PC-9 (cell line): ENCODE results near the gene SH3RF3. TPM values are rescaled to one million over a fixed set of nuclear protein-coding genes. Genes with fewer than 3 reads are reported as not detected.

Experiments used
- BruUV-seq: library from RNA; stranded (reverse); fragments of 400-500 nt; replicated peaks from 2 replicates; lab custom pipeline; 2021; lab: Mats Ljungman, UMichigan
- CTCF ChIA-PET: fragments of 300-600 bp; sonication (Branson Sonifier 250); formaldehyde crosslinking; loops from one replicate; lab custom pipeline; 2022; ENCODE audit warnings: antibody characterized with exemption; lab: Charles Lee
- POLR2A ChIA-PET: fragments of 300-600 bp; sonication (Branson Sonifier 250); formaldehyde crosslinking; loops from one replicate; lab custom pipeline; 2022; ENCODE audit warnings: antibody characterized with exemption; ENCODE audit not compliant: unreplicated experiment; lab: Charles Lee
- DNase-seq, 2 experiments: peaks; one replicate each; pipeline versions ENCODE4 v3.0.0 to v3.0.0-alpha.2; 2015 to 2022; ENCODE audit warnings: mixed read lengths in 1 of 2
- H2AFZ ChIP-seq: fragments of 200-600 bp; sonication (generic); 2 replicates; pipeline ENCODE4 v1.8.1; 2017; ENCODE audit warnings: antibody characterized with exemption
- H3F3A ChIP-seq: fragments of 200-600 bp; sonication (generic); 2 replicates; pipeline ENCODE4 v1.8.1; 2017; ENCODE audit warnings: antibody characterized with exemption, mild to moderate bottlenecking, low read depth; ENCODE audit not compliant: insufficient read depth
- H3K27ac ChIP-seq: fragments of 200-600 bp; sonication (generic); 2 replicates; pipeline ENCODE4 v1.6.1; 2016; ENCODE audit warnings: mixed run types
- H3K27me3 ChIP-seq: fragments of 200-600 bp; sonication (generic); 2 replicates; pipeline ENCODE4 v1.6.1; 2016; ENCODE audit warnings: low read depth, mixed run types; ENCODE audit not compliant: insufficient read depth
- H3K36me3 ChIP-seq: fragments of 200-600 bp; sonication (generic); 2 replicates; pipeline ENCODE4 v1.6.1; 2016; ENCODE audit warnings: low read depth, mixed run types
- H3K4me1 ChIP-seq: fragments of 200-600 bp; sonication (generic); replicated peaks from 2 replicates; pipeline ENCODE4 v1.6.1; 2016; ENCODE audit warnings: mixed run types; ENCODE audit not compliant: insufficient read depth
- H3K4me2 ChIP-seq: fragments of 200-600 bp; sonication (generic); 2 replicates; pipeline ENCODE4 v1.6.1; 2017; ENCODE audit warnings: mixed run types
- H3K4me3 ChIP-seq: fragments of 200-600 bp; sonication (generic); 2 replicates; pipeline ENCODE4 v1.6.1; 2016; ENCODE audit warnings: mixed run types
- H3K79me2 ChIP-seq: fragments of 200-600 bp; sonication (generic); 2 replicates; pipeline ENCODE4 v1.6.1; 2017; ENCODE audit warnings: low read depth, mixed run types
- H3K9me2 ChIP-seq: fragments of 200-600 bp; sonication (generic); 2 replicates; pipeline ENCODE4 v1.8.1; 2017; ENCODE audit warnings: mild to moderate bottlenecking; ENCODE audit not compliant: insufficient read depth
- H3K9me3 ChIP-seq: fragments of 200-600 bp; sonication (generic); 2 replicates; pipeline ENCODE4 v1.8.1; 2016; ENCODE audit warnings: low read depth; ENCODE audit not compliant: insufficient read depth
- H4K20me1 ChIP-seq: fragments of 200-600 bp; sonication (generic); 2 replicates; pipeline ENCODE4 v1.8.1; 2017; ENCODE audit not compliant: insufficient read depth
- EZH2 ChIP-seq: fragments of 200-600 bp; sonication (generic); IDR thresholded peaks from 2 replicates; pipeline ENCODE4 v1.8.0; 2017; ENCODE audit warnings: antibody characterized with exemption, low read depth
- intact Hi-C: fragments of 100-400 bp; cut with micrococcal nuclease; formaldehyde crosslinking; loops from one replicate; pipeline ENCODE4 v1.10.0; 2022; ENCODE audit not compliant: unreplicated experiment
- total RNA-seq: library from RNA; stranded (reverse); gene quantifications from 2 replicates; pipeline ENCODE4 v1.2.3, GENCODE V29; 2021
- TF ChIP-seq, protein P1 (sequence below): fragments of 200-600 bp; sonication (generic); conservative IDR thresholded peaks from 2 replicates; pipeline ENCODE4 v1.6.1; 2017; ENCODE audit warnings: mixed run types, antibody characterized with exemption, mild to moderate bottlenecking, moderate library complexity

The SH3RF3 gene
- total RNA-seq, 1 experiment from 2014 or later, result 6.1 TPM

- no peak overlapping the region for H3K27ac ChIP-seq
- no peaks in the 10 kb centered on the region for H3F3A ChIP-seq
- no peak for TF ChIP-seq EZH2
- TF ChIP-seq, protein P1, sequence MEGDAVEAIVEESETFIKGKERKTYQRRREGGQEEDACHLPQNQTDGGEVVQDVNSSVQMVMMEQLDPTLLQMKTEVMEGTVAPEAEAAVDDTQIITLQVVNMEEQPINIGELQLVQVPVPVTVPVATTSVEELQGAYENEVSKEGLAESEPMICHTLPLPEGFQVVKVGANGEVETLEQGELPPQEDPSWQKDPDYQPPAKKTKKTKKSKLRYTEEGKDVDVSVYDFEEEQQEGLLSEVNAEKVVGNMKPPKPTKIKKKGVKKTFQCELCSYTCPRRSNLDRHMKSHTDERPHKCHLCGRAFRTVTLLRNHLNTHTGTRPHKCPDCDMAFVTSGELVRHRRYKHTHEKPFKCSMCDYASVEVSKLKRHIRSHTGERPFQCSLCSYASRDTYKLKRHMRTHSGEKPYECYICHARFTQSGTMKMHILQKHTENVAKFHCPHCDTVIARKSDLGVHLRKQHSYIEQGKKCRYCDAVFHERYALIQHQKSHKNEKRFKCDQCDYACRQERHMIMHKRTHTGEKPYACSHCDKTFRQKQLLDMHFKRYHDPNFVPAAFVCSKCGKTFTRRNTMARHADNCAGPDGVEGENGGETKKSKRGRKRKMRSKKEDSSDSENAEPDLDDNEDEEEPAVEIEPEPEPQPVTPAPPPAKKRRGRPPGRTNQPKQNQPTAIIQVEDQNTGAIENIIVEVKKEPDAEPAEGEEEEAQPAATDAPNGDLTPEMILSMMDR, result no peak
- DNase-seq, result no peak
- CTCF ChIA-PET, result no interaction called here
- H2AFZ ChIP-seq, result no peak overlapping the region
- BruUV-seq, result no TSS peak
- H3K9me3 ChIP-seq, result peaks cover 28% of the 10 kb centered on the region
- intact Hi-C loops, result no loop called here
- H3K27me3 ChIP-seq, result no peaks in the 10 kb centered on the region
- no peak overlapping the region for H3K4me2 ChIP-seq
- H3K36me3 ChIP-seq, result peaks cover 9% of the 10 kb centered on the region; the same call in 1 of the 2 replicates
- no peaks in the 10 kb centered on the region for H3K9me2 ChIP-seq
- H4K20me1 ChIP-seq, result no peaks in the 10 kb centered on the region
- H3K4me1 ChIP-seq, result no peaks in the 10 kb centered on the region
- no peaks in the 10 kb centered on the region for H3K79me2 ChIP-seq
- no peak overlapping the region for H3K4me3 ChIP-seq
- POLR2A ChIA-PET, result no interaction called here
These were observed 311.6 kb downstream of the SH3RF3 start for GRCh38 chr2:109440499-109441156.

- no peak overlapping the region for H3K27ac ChIP-seq
These were observed 313.8 kb downstream of the SH3RF3 start for GRCh38 chr2:109442715-109443319.

GRCh38 chr2:109444916-109445315 lies 315.9 kb downstream of the SH3RF3 start:
- BruUV-seq, result no TSS peak
- Histone ChIP-seq H3K4me2 (no peak overlapping the region), H3K27me3 (no peaks in the 10 kb centered on the region), H2AFZ (no peak overlapping the region), H3K4me1 (no peaks in the 10 kb centered on the region), H3F3A (no peaks in the 10 kb centered on the region), H3K27ac (no peak overlapping the region), H4K20me1 (no peaks in the 10 kb centered on the region), H3K4me3 (no peak overlapping the region), H3K79me2 (no peaks in the 10 kb centered on the region), H3K9me2 (no peaks in the 10 kb centered on the region), H3K36me3 (peaks cover 9% of the 10 kb centered on the region; the same call in 1 of the 2 replicates), H3K9me3 (peaks cover 28% of the 10 kb centered on the region)
- DNase-seq, result no peak
- TF ChIP-seq EZH2, result no peak
- TF ChIP-seq, protein P1, result no peak
- POLR2A ChIA-PET, result no interaction called here
- CTCF ChIA-PET, result no interaction called here
- intact Hi-C loops, result no loop called here

More at GRCh38 chr2:109442715-109443319, 313.8 kb downstream of the SH3RF3 start:
- POLR2A ChIA-PET, result no interaction called here
- H3K4me1 ChIP-seq, result no peaks in the 10 kb centered on the region
- H3K9me2 ChIP-seq, result no peaks in the 10 kb centered on the region
- intact Hi-C loops, result no loop called here
- H3K36me3 ChIP-seq, result peaks cover 9% of the 10 kb centered on the region; the same call in 1 of the 2 replicates
- no peaks in the 10 kb centered on the region for H3F3A ChIP-seq
- no peak overlapping the region for H2AFZ ChIP-seq
- no TSS peak for BruUV-seq
- no peak for DNase-seq
- no peaks in the 10 kb centered on the region for H3K79me2 ChIP-seq
- no peaks in the 10 kb centered on the region for H4K20me1 ChIP-seq
- no peak overlapping the region for H3K4me2 ChIP-seq
- H3K9me3 ChIP-seq, result peaks cover 28% of the 10 kb centered on the region
- no peak overlapping the region for H3K4me3 ChIP-seq
- CTCF ChIA-PET, result no interaction called here
- TF ChIP-seq EZH2, result no peak
- TF ChIP-seq, protein P1, result no peak
- no peaks in the 10 kb centered on the region for H3K27me3 ChIP-seq
